Renal pelvis (tissue), 4 donors: ENCODE data around the gene PRKAB1. TPM values are rescaled to one million over a fixed set of nuclear protein-coding genes. Genes with fewer than 3 reads are reported as not detected.

Experiments
- DNase-seq: peaks from one replicate; pipeline ENCODE4 v3.0.0-alpha.2; 2013
- polyA plus RNA-seq, 3 donors: library from polyadenylated mRNA; unstranded; fragments of 120-200 nt; gene quantifications; one replicate each; pipeline ENCODE4 v1.2.1, GENCODE V29; 2013; ENCODE audit not compliant: insufficient read length in 3 of 3

PRKAB1 gene
- polyA plus RNA-seq, 3 donors: 63.8 to 93.6 (median 90.6) TPM

DNA sequence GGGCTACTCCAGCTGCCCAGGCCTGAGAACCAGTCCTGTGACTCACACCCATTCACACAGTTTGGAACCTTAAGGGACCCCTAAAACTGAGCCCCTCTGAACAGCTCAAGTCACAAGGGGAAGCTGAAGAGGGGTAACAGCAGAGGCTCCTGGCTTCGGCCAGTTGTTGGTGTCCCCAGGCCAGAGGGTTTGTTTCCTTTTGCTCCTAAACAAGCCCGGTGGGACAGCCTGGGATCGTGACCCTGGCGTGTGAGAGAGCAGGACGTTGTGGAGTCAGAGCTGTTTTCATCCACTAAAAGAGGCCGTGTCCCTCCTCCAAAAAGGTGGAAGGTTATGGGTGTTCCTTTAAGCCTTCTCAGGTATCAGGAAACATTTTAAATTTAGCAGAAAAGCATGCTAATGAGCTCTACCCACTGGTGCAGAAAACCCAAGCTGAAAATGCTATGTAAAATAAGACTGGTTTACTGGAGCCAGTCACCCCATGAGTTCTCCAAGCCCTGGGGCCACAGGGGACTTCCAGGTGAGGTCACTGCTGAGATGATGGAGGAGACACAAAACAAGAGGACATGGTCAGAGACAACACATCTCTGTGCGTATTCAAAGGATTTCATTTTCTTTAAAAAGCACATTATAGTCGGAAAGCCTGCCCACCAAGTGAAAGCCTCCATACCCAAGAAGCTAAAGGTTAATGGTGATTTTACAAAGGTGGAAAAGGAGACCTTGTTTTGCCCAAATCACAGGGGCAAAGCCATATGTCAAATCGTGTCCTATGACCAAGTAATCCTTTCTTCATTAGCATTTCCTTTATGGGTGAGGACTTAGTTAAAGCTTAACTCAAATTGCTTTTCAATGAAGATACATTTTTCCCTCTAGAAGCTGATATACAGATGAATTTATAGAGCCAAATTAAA lies 14.1 kb downstream of the PRKAB1 start:
- no peak for DNase-seq

GRCh38 chr12:119682639-119683252 lies 14.8 kb downstream of the PRKAB1 start:
- no peak for DNase-seq

GRCh38 chr12:119683413-119683812 lies 15.5 kb downstream of the PRKAB1 start:
- DNase-seq: no peak

DNA sequence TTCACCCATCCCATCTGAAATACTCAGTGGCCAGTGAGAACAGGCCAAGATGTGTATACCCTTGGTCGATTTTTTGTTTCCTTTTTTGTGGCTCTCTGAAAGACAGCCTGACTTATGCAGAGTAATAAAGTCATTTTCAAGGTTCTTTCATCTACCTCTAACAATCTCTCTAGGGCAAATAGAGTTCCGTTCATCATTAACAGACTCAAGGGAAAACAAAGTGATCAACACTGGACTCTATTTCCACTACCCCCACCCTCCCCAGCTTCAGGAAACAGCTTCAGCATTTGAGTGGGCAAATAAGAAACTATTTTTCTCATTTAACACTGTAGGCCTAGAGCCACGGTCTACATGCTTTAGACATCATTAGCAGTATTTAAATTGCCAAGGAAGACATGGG lies 15.9 kb downstream of the PRKAB1 start:
- no peak for DNase-seq

GRCh38 chr12:119684711-119685369 lies 16.9 kb downstream of the PRKAB1 start:
- no peak for DNase-seq

- DNase-seq: no peak
Observed at GRCh38 chr12:119685375-119685774, 17.4 kb downstream of the PRKAB1 start.

GRCh38 chr12:119686355-119686754 lies 18.4 kb downstream of the PRKAB1 start:
- DNase-seq: no peak

DNA sequence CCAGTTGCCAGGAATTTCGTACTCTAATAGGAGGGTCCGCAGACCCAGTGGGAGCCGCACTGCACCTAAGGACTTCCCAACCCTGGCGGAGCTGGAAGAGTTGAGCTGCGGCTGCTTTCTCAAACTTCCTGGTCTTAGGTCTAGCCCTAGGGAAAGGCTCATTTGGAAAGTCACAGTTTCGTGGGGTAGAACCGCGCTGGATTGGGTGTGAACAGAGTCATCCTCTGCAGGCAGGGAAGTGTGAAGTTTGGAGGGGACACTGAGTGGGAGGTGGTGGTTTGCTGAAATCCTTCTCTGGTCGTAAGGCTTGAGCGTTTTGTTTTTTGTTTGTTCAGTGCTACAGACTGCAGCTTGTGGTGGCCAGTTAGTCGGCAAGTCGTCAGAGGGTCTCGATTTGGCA lies 18.8 kb downstream of the PRKAB1 start:
- no peak for DNase-seq

DNA sequence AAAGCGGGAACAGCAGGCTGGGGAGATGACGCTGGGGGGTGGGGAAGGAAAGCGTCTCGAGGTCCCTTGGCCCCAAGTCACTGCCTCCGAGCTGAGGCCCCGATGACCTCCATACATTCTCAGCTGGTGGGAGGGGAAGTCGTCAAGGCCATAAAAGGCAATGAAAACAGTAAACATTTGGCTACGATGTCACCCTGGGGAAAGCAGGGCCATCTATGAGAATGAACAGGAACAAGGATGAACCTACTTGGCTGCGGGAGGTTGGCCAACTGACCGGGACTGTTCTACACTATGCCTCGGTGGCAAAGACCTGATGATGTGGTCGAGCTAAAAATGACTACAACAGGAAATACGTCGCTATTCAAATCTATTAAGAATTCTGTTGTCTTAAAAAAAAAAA lies 19.5 kb downstream of the PRKAB1 start:
- DNase-seq: no peak

GRCh38 chr12:119687879-119688278 lies 19.9 kb downstream of the PRKAB1 start:
- DNase-seq: no peak

DNA sequence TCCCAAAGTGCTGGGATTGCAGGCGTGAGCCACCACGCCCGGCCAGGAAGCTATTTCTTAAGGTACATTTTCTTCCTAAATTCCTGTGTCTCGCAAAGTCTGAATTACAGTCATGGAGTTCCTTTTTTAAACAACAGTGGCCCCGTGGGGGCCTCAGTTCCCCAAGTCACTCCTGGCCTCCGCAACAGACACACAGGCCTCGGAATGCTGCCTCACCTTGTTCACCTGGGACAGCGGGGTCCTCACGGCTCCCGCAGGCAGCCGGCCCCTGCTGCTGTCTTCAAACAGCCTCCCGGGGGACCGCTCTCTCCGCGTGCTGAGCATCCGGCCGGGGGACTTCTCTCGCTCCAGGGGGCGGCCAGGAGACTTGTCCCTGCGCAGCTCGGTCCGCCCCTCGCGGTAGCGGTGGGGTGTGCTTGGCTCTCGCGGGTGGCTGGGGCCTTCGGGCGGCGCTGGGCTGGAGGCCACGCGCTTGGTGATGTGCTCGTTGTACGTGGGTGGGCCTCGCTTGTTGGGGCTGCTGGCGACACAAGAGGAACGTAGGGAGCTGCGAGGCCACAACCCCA lies 22.1 kb downstream of the PRKAB1 start:
- no peak for DNase-seq

DNA sequence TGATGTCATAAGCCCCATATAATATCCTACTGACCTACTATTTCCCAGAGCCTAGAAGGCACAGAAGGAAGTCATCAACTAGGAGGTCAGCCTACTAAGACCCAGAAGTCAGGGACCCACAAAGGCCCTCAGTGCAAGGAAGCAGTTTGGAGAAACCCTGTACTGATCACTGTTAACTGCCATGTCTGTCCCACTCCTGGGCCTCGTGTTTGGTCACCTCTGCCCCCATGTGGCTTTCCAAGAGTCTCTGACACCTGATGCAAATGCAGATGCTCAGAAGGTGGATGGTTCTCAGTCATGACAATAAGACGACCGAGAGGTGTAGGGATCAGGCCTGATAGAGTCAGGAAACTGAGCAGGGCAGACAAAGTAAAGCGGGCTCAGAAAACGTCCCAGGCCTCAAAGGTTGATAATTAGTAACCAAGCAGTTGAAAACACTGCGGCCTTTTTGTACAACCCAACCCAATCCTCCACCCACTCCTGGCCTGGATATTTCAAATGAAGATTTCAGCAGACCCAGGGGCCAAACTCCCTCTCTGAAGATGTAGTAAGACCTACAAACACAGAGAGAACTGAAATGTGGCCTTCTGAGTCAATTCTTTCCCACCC lies 23.4 kb downstream of the PRKAB1 start:
- DNase-seq: no peak

DNA sequence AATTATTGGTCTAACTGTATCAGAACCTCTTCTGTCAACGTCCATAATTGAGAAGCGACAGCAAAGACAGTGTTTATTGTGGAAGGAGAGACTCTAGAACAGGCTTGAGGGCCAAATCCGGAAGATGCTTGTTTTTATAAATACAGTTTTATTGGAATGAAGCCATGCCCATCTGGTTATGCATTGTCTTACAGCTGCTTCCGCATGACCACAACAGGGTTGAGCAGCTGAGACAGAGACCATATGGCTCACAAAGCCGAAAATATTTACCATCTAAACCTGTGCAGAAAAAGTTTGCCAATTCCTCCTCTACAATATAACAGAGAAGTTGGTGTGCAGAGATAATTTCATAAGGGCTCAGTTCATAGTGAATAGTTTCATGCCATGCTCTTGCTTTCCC lies 24.5 kb downstream of the PRKAB1 start:
- no peak for DNase-seq

GRCh38 chr12:119692997-119693396 lies 25.1 kb downstream of the PRKAB1 start:
- no peak for DNase-seq

- DNase-seq: no peak
Observed at GRCh38 chr12:119693511-119693910, 25.6 kb downstream of the PRKAB1 start.

DNA sequence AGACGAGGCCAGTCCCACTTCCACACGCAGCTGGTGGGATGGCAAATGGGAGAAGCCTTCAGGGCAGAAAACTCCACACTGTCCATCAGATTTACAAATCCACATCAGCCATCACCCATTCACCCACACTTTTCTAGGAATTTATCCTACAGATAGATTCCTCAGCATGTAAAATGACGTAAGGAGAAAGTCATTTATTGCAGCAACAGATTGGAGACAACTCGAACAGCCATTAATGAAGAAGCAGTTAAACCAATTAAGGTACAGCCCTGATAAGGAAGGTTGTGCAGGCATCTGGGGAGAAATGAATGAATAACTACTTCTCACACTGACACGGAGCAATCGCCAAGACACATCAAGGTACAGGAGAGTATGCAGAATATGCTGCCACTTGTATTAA lies 26.2 kb downstream of the PRKAB1 start:
- DNase-seq: no peak

GRCh38 chr12:119695034-119695433 lies 27.1 kb downstream of the PRKAB1 start:
- DNase-seq: no peak

- no peak for DNase-seq
Observed at GRCh38 chr12:119696943-119697342, 29.0 kb downstream of the PRKAB1 start.

GRCh38 chr12:119699199-119699760 lies 31.3 kb downstream of the PRKAB1 start:
- DNase-seq: no peak

DNA sequence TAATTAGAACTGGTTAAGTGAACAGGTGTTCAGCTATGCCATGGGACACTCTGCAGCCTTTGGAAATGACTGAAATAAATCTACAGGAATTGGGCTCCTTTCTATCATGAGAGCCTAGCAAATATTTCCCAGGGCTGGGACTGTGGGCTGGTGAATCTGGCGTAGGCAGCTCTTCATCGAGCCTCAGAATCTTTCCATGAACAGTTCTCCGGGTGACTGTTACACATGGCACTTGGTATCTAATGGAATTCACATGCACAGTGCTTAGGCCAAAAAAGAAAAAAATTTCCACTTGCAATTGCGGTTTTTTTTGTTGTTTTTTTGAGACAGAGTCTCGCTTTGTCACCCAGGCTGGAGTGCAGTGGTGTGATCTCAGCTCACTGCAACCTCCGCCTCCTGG lies 32.1 kb downstream of the PRKAB1 start:
- no peak for DNase-seq

- no peak for DNase-seq
Observed at GRCh38 chr12:119704065-119704747, 36.3 kb downstream of the PRKAB1 start.
